Prostate gland (tissue), 2 donors: Measurements from ENCODE around the gene ATG7. TPM values are rescaled to one million over a fixed set of nuclear protein-coding genes. Genes with fewer than 3 reads are reported as not detected.

ENCODE experiments used
- DNase-seq: peaks from one replicate; pipeline ENCODE4 v3.0.0-alpha.2; 2019; ENCODE audit warnings: low spot score
- H3K27ac ChIP-seq, 2 donors: fragments of 200-600 bp; sonication (generic); 2 replicates each; pipeline ENCODE4 v1.5.1; 2017 to 2019
- H3K27me3 ChIP-seq: fragments of 200-600 bp; sonication (generic); replicated peaks from 2 replicates; pipeline ENCODE4 v1.5.1; 2019; ENCODE audit not compliant: insufficient read depth
- H3K36me3 ChIP-seq, 2 donors: fragments of 200-600 bp; sonication (generic); 1 replicate in 1 of 2; 2 replicates in 1 of 2; pipeline versions ENCODE4 v1.5.1 to v1.8.1; 2017 to 2019
- H3K4me1 ChIP-seq: fragments of 200-600 bp; sonication (generic); replicated peaks from 2 replicates; pipeline ENCODE4 v1.5.1; 2019
- H3K4me3 ChIP-seq, 2 donors: fragments of 200-600 bp; sonication (generic); 2 replicates each; pipeline ENCODE4 v1.5.1; 2017 to 2019
- H3K9me3 ChIP-seq: fragments of 200-600 bp; sonication (generic); 2 replicates; pipeline ENCODE4 v1.5.1; 2017
- POLR2A ChIP-seq: fragments of 450-650 bp; IDR thresholded peaks from one replicate; pipeline ENCODE4 v1.6.1; 2016; ENCODE audit warnings: antibody characterized with exemption, mild to moderate bottlenecking
- POLR2AphosphoS5 ChIP-seq: sonication (generic); formaldehyde crosslinking; IDR thresholded peaks from one replicate; pipeline ENCODE4 v1.6.1; 2017; ENCODE audit warnings: antibody characterized with exemption
- WGBS: methylation state at CpG from one replicate; pipeline ENCODE4 v1.1.5; 2018; 5-methylcytosine and 5-hydroxymethylcytosine counted together
- intact Hi-C: fragments of 100-400 bp; cut with DNase I; formaldehyde crosslinking; loops from one replicate; pipeline ENCODE4 v1.14.2; 2022
- total RNA-seq, 2 donors: library from RNA; depleted of rRNA; stranded (reverse); fragments of >200 nt; gene quantifications; one replicate each; pipeline ENCODE4 v1.1.0, GENCODE V29; 2016
- TF ChIP-seq, protein P1 (sequence below), 4 experiments: fragments of 200-600 bp in 2 of 4; fragments of 450-650 bp in 2 of 4; sonication (generic) in 2 of 4; IDR thresholded peaks; 1 replicate in 3 of 4; 2 replicates in 1 of 4; pipeline ENCODE4 v1.5.1; 2016 to 2019; ENCODE audit warnings: antibody characterized with exemption in 4 of 4, mild to moderate bottlenecking in 2 of 4, moderate library complexity in 2 of 4

ATG7 gene
- total RNA-seq, 2 donors from 2014 or later, result 25.2 to 66.5 TPM

- intact Hi-C loops, result no loop called here
These were observed 291.1 kb downstream of the ATG7 start for GRCh38 chr3:11563159-11563864.

DNA sequence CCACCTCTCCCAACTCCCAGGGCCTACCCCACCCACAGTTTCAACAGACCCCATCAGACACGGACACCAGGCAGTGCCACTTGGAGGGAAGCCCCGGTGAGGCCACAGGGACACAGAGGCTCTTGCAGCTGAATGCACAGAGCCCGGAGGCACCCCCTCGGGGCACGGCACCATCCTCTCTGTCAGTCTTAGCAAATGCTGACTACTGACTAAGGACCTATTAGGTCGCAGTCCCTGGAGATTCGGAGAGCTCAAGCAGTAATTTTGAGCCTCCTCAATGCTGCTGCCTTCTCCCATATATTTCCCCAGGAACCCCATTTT lies 291.6 kb downstream of the ATG7 start:
- no peaks in the 10 kb centered on the region for H3K9me3 ChIP-seq
- no peak overlapping the region for H3K4me3 ChIP-seq
- no peak for DNase-seq
- TF ChIP-seq POLR2AphosphoS5 (no peak), POLR2A (no peak)
- TF ChIP-seq, protein P1, sequence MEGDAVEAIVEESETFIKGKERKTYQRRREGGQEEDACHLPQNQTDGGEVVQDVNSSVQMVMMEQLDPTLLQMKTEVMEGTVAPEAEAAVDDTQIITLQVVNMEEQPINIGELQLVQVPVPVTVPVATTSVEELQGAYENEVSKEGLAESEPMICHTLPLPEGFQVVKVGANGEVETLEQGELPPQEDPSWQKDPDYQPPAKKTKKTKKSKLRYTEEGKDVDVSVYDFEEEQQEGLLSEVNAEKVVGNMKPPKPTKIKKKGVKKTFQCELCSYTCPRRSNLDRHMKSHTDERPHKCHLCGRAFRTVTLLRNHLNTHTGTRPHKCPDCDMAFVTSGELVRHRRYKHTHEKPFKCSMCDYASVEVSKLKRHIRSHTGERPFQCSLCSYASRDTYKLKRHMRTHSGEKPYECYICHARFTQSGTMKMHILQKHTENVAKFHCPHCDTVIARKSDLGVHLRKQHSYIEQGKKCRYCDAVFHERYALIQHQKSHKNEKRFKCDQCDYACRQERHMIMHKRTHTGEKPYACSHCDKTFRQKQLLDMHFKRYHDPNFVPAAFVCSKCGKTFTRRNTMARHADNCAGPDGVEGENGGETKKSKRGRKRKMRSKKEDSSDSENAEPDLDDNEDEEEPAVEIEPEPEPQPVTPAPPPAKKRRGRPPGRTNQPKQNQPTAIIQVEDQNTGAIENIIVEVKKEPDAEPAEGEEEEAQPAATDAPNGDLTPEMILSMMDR (IDR thresholded peaks at IDR 0.05), result no peak
- WGBS, result 78% methylated on average over 7 of the region's 7 CpGs
- H3K4me1 ChIP-seq, result no peaks in the 10 kb centered on the region
- no peak overlapping the region for H3K27ac ChIP-seq
- H3K36me3 ChIP-seq, result no peaks in the 10 kb centered on the region
- intact Hi-C loops, result no loop called here
- H3K27me3 ChIP-seq, result no peaks in the 10 kb centered on the region

More at GRCh38 chr3:11563159-11563864, 291.1 kb downstream of the ATG7 start:
- Histone ChIP-seq H3K36me3 (no peaks in the 10 kb centered on the region), H3K4me1 (no peaks in the 10 kb centered on the region), H3K9me3 (no peaks in the 10 kb centered on the region), H3K27ac (no peak overlapping the region), H3K27me3 (no peaks in the 10 kb centered on the region), H3K4me3 (no peak overlapping the region)
- no peak for TF ChIP-seq POLR2AphosphoS5
- no peak for TF ChIP-seq POLR2A
- TF ChIP-seq, protein P1 (IDR thresholded peaks at IDR 0.05), result no peak
- 87% methylated on average over 16 of the region's 16 CpGs for WGBS
- DNase-seq, result no peak

DNA sequence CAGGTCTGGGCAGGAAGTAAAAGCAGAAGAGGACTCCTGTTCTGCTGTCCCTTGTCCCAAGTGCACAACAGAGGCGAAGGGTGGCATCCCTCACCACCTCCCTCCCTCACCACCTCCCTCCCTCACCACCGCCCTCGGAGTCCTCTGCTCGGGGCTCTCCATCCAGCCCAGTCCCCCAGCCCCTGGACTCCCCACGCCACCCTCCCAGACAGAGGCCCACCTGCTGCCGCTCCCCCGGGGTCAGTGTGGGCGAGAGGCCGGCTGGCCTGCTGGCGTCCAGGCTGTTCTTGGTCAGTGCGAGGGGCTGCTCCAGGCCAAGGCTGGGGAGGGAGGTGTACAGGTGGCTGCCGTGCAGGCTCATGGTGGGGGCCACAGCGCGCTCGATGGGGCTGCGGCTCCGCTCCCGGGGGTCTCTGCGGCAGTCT lies 292.4 kb downstream of the ATG7 start:
- no peak overlapping the region for H3K4me3 ChIP-seq
- intact Hi-C loops, result no loop called here
- no peaks in the 10 kb centered on the region for H3K9me3 ChIP-seq
- no peak for TF ChIP-seq POLR2AphosphoS5
- TF ChIP-seq, protein P1 (IDR thresholded peaks at IDR 0.05), result no peak
- no peak for TF ChIP-seq POLR2A
- H3K4me1 ChIP-seq, result no peaks in the 10 kb centered on the region
- no peaks in the 10 kb centered on the region for H3K36me3 ChIP-seq
- no peaks in the 10 kb centered on the region for H3K27me3 ChIP-seq
- WGBS, result 74% methylated on average over 18 of the region's 19 CpGs
- H3K27ac ChIP-seq, result no peak overlapping the region
- DNase-seq, result no peak

- DNase-seq, result no peak
- TF ChIP-seq, protein P1 (IDR thresholded peaks at IDR 0.05), result no peak
- no peak for TF ChIP-seq POLR2A
- no peak for TF ChIP-seq POLR2AphosphoS5
- Histone ChIP-seq H3K9me3 (no peaks in the 10 kb centered on the region), H3K27me3 (no peaks in the 10 kb centered on the region), H3K36me3 (no peaks in the 10 kb centered on the region), H3K27ac (no peak overlapping the region), H3K4me3 (no peak overlapping the region), H3K4me1 (no peaks in the 10 kb centered on the region)
- WGBS, result 83% methylated on average over 16 of the region's 16 CpGs
- intact Hi-C loops, result no loop called here
These were observed 292.9 kb downstream of the ATG7 start for GRCh38 chr3:11565072-11565471.

- Histone ChIP-seq H3K9me3 (no peaks in the 10 kb centered on the region), H3K4me1 (no peaks in the 10 kb centered on the region), H3K36me3 (no peaks in the 10 kb centered on the region), H3K27me3 (no peaks in the 10 kb centered on the region), H3K4me3 (no peak overlapping the region), H3K27ac (no peak overlapping the region)
- TF ChIP-seq POLR2A (no peak), POLR2AphosphoS5 (no peak)
- TF ChIP-seq, protein P1 (IDR thresholded peaks at IDR 0.05), result no peak
- 88% methylated on average over 12 of the region's 12 CpGs for WGBS
- DNase-seq, result no peak
- intact Hi-C loops, result no loop called here
These were observed 293.3 kb downstream of the ATG7 start for GRCh38 chr3:11565492-11565891.
